Endothelial cell of umbilical vein (primary cell): ENCODE results near the gene ITGA8.

Source experiments
- EZH2 ChIP-seq: IDR thresholded peaks from 2 replicates; pipeline ENCODE4 v1.6.1; 2012; ENCODE audit warnings: borderline replicate concordance, low read depth, mild to moderate bottlenecking, moderate library complexity, low read length, inconsistent platforms; ENCODE audit not compliant: severe bottlenecking
- POLR2A ChIP-seq: IDR thresholded peaks from 2 replicates; pipeline ENCODE4 v1.6.1; 2012; ENCODE audit warnings: low read depth, mild to moderate bottlenecking, control low read depth, low read length
- POLR2AphosphoS5 ChIP-seq: IDR thresholded peaks from 2 replicates; pipeline ENCODE4 v1.6.1; 2012; ENCODE audit warnings: low read depth, mild to moderate bottlenecking, control low read depth, low read length, moderate library complexity; ENCODE audit not compliant: insufficient read depth
- TF ChIP-seq, protein P1 (sequence below), 2 donors: IDR thresholded peaks; 1 replicate in 1 of 2; 2 replicates in 1 of 2; pipeline ENCODE4 v1.5.1; 2011; ENCODE audit warnings: low read length in 2 of 2, mild to moderate bottlenecking in 2 of 2, moderate library complexity in 2 of 2, control low read depth in 1 of 2, inconsistent platforms in 1 of 2, low read depth in 1 of 2; ENCODE audit not compliant: insufficient read depth in 1 of 2; ENCODE audit errors: extremely low read depth in 1 of 2
- TF ChIP-seq, protein P2 (sequence below): IDR thresholded peaks from 2 replicates; pipeline ENCODE4 v1.6.1; 2011; ENCODE audit not compliant: insufficient read depth, insufficient read length

DNA sequence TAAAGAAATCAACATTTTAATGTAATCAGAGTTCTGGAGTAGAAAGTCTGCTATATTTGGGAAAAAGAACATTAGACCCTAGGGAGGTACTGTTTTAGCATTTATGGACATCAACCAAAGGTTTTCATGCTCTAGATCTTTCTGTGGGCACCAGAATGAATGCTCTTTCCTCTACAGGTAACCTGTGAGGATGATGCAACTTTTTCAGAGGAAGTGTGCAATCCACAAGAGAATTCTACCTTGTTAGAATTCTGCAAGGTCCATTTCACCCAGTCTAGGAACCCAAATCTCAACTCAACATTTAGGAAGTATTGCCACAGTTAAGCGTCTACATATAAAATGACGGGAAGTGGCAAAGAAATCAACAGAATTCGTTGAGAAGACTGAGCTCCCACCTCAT lies 208.8 kb downstream of the ITGA8 start:
- TF ChIP-seq, protein P1, sequence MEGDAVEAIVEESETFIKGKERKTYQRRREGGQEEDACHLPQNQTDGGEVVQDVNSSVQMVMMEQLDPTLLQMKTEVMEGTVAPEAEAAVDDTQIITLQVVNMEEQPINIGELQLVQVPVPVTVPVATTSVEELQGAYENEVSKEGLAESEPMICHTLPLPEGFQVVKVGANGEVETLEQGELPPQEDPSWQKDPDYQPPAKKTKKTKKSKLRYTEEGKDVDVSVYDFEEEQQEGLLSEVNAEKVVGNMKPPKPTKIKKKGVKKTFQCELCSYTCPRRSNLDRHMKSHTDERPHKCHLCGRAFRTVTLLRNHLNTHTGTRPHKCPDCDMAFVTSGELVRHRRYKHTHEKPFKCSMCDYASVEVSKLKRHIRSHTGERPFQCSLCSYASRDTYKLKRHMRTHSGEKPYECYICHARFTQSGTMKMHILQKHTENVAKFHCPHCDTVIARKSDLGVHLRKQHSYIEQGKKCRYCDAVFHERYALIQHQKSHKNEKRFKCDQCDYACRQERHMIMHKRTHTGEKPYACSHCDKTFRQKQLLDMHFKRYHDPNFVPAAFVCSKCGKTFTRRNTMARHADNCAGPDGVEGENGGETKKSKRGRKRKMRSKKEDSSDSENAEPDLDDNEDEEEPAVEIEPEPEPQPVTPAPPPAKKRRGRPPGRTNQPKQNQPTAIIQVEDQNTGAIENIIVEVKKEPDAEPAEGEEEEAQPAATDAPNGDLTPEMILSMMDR (IDR thresholded peaks at IDR 0.05; ENCODE audit: extremely low read depth in 1 of 2, insufficient read depth in 1 of 2, low read depth in 1 of 2, low read length in 2 of 2): no peak
- TF ChIP-seq POLR2AphosphoS5 (no peak), POLR2A (no peak), EZH2 (no peak)
- TF ChIP-seq, protein P2, sequence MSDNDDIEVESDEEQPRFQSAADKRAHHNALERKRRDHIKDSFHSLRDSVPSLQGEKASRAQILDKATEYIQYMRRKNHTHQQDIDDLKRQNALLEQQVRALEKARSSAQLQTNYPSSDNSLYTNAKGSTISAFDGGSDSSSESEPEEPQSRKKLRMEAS: no peak
